HepG2 (cell line): ENCODE measurements around the gene LAPTM4A. TPM values are rescaled to one million over a fixed set of nuclear protein-coding genes. Genes with fewer than 3 reads are reported as not detected.

Experiments used
- AFF4 ChIP-seq: sonication (generic); formaldehyde crosslinking; IDR thresholded peaks from 2 replicates; pipeline ENCODE4 v1.4.0; 2020; ENCODE audit warnings: missing genetic modification reagents
- ATF4 ChIP-seq, 2 experiments: fragments of 450-650 bp in 1 of 2; sonication (generic) in 1 of 2; formaldehyde crosslinking; IDR thresholded peaks; 2 replicates each; pipeline versions ENCODE4 v1.5.0 to v1.8.0; 2020 to 2022; ENCODE audit warnings: mild to moderate bottlenecking in 1 of 2, missing genetic modification reagents in 1 of 2
- NR1H2 ChIP-seq: sonication (generic); formaldehyde crosslinking; IDR thresholded peaks from 2 replicates; pipeline ENCODE4 v1.8.1; 2022; ENCODE audit warnings: low read depth, missing genetic modification reagents, borderline replicate concordance
- PHB2 ChIP-seq: fragments of 450-650 bp; IDR thresholded peaks from 2 replicates; pipeline ENCODE4 v1.6.1; 2018; ENCODE audit not compliant: partially characterized antibody
- polyA plus RNA-seq, 8 experiments: library from polyadenylated mRNA; depleted of rRNA in 3 of 8; stranded (reverse) in 7 of 8; unstranded in 1 of 8; fragments of >200 nt; fragmentation: Illumina TruSeq in 4 of 8; extraction: Trizol in 4 of 8; gene quantifications; 2 replicates each; pipeline versions ENCODE4 v1.2.1 to v1.2.3, GENCODE V29; 2011 to 2016; ENCODE audit warnings: low read depth in 4 of 8, missing spikeins in 1 of 8, mixed read lengths in 1 of 8; ENCODE audit not compliant: insufficient read depth in 1 of 8
- total RNA-seq, 5 experiments: library from RNA; depleted of rRNA; stranded (reverse); fragments of >200 nt; fragmentation: Illumina TruSeq; extraction: Trizol; gene quantifications; 2 replicates each; pipeline ENCODE4 v1.2.3, GENCODE V29; 2016; ENCODE audit warnings: low read depth in 1 of 5
- TF ChIP-seq, protein P1 (sequence below): sonication (generic); formaldehyde crosslinking; conservative IDR thresholded peaks from 2 replicates; pipeline ENCODE4 v1.5.0; 2020; ENCODE audit warnings: missing genetic modification reagents

LAPTM4A gene
- total and polyA plus RNA-seq, 2 of the 13 experiments (the other 11 are each of a cell fraction or from before 2014, with no cell fraction given): 116 to 558 TPM

GRCh38 chr2:20091305-20091991 lies 40.0 kb upstream of the LAPTM4A start (continued):
- TF ChIP-seq PHB2: no peak
- TF ChIP-seq ATF4 (CRISPR knock-in tag; IDR thresholded peaks at IDR 0.05): 0 out of 4 replicates have a peak, but pooled peaks of 1 of the 2 experiments have one; percentile 40
- TF ChIP-seq AFF4 (CRISPR knock-in tag): no peak
- no peak for TF ChIP-seq NR1H2 (CRISPR knock-in tag)
- TF ChIP-seq, protein P1, sequence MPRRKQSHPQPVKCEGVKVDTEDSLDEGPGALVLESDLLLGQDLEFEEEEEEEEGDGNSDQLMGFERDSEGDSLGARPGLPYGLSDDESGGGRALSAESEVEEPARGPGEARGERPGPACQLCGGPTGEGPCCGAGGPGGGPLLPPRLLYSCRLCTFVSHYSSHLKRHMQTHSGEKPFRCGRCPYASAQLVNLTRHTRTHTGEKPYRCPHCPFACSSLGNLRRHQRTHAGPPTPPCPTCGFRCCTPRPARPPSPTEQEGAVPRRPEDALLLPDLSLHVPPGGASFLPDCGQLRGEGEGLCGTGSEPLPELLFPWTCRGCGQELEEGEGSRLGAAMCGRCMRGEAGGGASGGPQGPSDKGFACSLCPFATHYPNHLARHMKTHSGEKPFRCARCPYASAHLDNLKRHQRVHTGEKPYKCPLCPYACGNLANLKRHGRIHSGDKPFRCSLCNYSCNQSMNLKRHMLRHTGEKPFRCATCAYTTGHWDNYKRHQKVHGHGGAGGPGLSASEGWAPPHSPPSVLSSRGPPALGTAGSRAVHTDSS (CRISPR knock-in tag): no peak
- TF ChIP-seq, all 625 proteins: peak for 9
